RWPE1 (cell line): Measurements from ENCODE around the gene AUTS2.
A peak's percentile ranks its signal among the peaks of the same experiment; 100 is the strongest.

Experiments used
- CTCF ChIA-PET: fragments of 350-600 bp; sonication (Branson Sonifier 250); formaldehyde crosslinking; extraction: SDS; loops from one replicate; lab custom pipeline; 2021; lab: Yijun Ruan, JAX
- POLR2A ChIA-PET: fragments of 400-600 bp; formaldehyde crosslinking; extraction: SDS; loops from one replicate; lab custom pipeline; 2020; ENCODE audit warnings: antibody characterized with exemption; ENCODE audit not compliant: low non-redundant PET; lab: Yijun Ruan, JAX
- DNase-seq: peaks from one replicate; pipeline ENCODE4 v3.0.0; 2012; ENCODE audit warnings: low spot score
- H3K27ac ChIP-seq: fragments of 450-650 bp; 2 replicates; pipeline ENCODE4 v1.5.1; 2017
- CTCF ChIP-seq: fragments of 450-650 bp; conservative IDR thresholded peaks from 2 replicates; pipeline ENCODE4 v1.5.1; 2017; ENCODE audit warnings: low read depth, mild to moderate bottlenecking

AUTS2 gene

DNA sequence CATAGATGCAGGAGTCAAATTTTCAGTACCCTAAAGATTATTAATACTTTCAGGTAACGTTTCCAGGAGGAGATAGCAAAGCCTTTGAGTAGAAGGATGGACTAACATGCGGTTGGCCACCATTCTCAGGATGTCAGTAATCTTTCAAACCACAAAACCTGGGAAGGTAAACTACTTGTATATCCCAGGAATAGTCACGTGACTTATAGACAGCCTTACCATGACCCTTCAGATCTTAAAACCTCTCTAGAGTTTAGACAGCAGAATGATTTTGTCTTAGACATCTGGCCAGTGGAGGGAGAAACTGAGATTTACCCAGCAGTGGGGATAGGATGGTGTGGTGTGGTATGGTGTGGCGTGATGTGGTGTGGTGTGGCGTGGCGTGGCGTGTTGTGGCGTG is 1085.9 kb downstream of the AUTS2 start:
- H3K27ac ChIP-seq, result no peak overlapping the region
- no peak for TF ChIP-seq CTCF
- ChIA-PET POLR2A (no interaction called here), CTCF (no interaction called here)
- DNase-seq, result no peak

- CTCF ChIA-PET, result interaction anchor here (1.0 kb wide), 1 partner anchor 16 kb away, joined by 3 read pairs; no protein-coding TSS in a partner anchor
- H3K27ac ChIP-seq, result no peak overlapping the region
- no peak for TF ChIP-seq CTCF
- POLR2A ChIA-PET, result no interaction called here
- no peak for DNase-seq
Observed at GRCh38 chr7:70693321-70693685, 1095.0 kb downstream of the AUTS2 start.

GRCh38 chr7:70693686-70694433 is 1095.6 kb downstream of the AUTS2 start:
- DNase-seq, result peak; percentile 31
- TF ChIP-seq CTCF, result no peak
- ChIA-PET POLR2A (no interaction called here), CTCF (interaction anchor here (0.6 to 1.0 kb wide), 4 partner anchors 10 to 411 kb away, joined by 3 to 4 read pairs (median 3); no protein-coding TSS in a partner anchor)
- H3K27ac ChIP-seq, result no peak overlapping the region

DNA sequence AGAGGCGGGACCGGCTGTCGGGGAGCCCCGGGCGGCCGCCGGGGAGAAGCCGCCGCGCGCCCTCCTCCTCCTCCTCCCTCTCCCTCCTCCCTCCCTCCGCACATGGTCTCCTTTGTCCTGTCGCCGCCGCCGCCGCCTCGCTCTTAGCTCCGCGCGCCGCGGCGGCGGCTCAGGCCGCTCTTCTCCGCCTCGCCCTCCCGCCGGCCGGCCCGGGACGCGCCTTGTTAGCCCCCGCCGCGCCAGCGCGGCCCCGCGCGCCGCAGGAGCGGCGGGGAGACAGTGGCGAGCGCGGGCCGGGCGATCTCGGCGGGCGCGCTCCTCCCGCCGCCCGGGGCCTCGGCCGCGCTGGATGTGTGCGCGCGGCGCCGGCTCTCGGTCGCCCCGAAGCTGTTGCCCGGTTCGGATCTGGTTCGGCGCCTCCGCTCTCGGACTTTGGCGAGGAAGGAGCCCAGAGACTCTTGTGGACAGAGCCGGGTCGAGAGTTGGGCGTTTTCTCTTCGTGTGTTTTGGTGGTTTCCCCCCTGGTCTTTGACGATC is 1096.2 kb downstream of the AUTS2 start:
- no peak overlapping the region for H3K27ac ChIP-seq
- ChIA-PET CTCF (interaction anchor here (0.7 to 1.0 kb wide), 4 partner anchors 15 to 411 kb away, joined by 3 read pairs; no protein-coding TSS in a partner anchor), POLR2A (no interaction called here)
- peak; percentile 28 for DNase-seq
- no peak for TF ChIP-seq CTCF

GRCh38 chr7:70694971-70695794 is 1096.9 kb downstream of the AUTS2 start:
- ChIA-PET POLR2A (no interaction called here), CTCF (interaction anchor here (0.7 to 1.0 kb wide), 5 partner anchors 13 to 380 kb away, joined by 3 read pairs; no protein-coding TSS in a partner anchor)
- TF ChIP-seq CTCF, result no peak
- H3K27ac ChIP-seq, result no peak overlapping the region
- DNase-seq, result peak; percentile 13

DNA sequence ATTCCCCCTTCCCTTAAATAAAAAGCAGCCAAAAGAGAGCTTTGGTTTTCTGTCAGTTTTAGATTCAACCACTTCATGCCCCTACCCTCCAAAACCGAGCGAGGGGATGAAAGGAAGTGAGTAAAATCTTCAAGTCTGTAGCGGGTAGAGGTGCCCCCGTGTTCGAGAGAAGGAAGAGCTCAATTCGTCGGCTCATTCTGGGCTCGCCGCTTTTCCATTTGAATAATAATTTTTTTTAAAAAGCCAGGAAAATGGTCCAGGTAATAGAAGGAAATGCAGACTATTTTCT is 1097.5 kb downstream of the AUTS2 start:
- no peak overlapping the region for H3K27ac ChIP-seq
- DNase-seq, result peak; percentile 27
- TF ChIP-seq CTCF, result no peak
- POLR2A ChIA-PET, result no interaction called here
- CTCF ChIA-PET, result interaction anchor here (0.7 to 0.9 kb wide), 3 partner anchors 14 to 190 kb away, joined by 3 read pairs; no protein-coding TSS in a partner anchor
